Kidney epithelial cell (primary cell): ENCODE data around the gene NSFL1C. TPM values are rescaled to one million over a fixed set of nuclear protein-coding genes. Genes with fewer than 3 reads are reported as not detected.

Source experiments
- DNase-seq: peaks from one replicate; pipeline ENCODE4 v3.0.0-alpha.2; 2010; ENCODE audit warnings: low read depth
- H3K27me3 ChIP-seq: 2 replicates; pipeline ENCODE4 v1.6.0; 2011; ENCODE audit warnings: low read length; ENCODE audit not compliant: control insufficient read depth, insufficient read depth
- H3K36me3 ChIP-seq: 2 replicates; pipeline ENCODE4 v1.5.1; 2011; ENCODE audit warnings: low read length; ENCODE audit not compliant: control insufficient read depth, insufficient read depth
- H3K4me3 ChIP-seq: 2 replicates; pipeline ENCODE4 v1.5.1; 2011; ENCODE audit warnings: low read depth, mild to moderate bottlenecking, control low read depth, low read length
- total RNA-seq: library from RNA; depleted of rRNA; stranded (reverse); fragments of >200 nt; gene quantifications from 2 replicates; pipeline ENCODE4 v1.2.3, GENCODE V29; 2015
- TF ChIP-seq, protein P1 (sequence below): IDR thresholded peaks from 2 replicates; pipeline ENCODE4 v1.5.1; 2011; ENCODE audit warnings: mild to moderate bottlenecking, moderate library complexity, low read length, control low read depth, inconsistent platforms; ENCODE audit not compliant: insufficient read depth, poor library complexity, severe bottlenecking

NSFL1C gene
- total RNA-seq, 1 donor from 2014 or later: 58.9 TPM

- TF ChIP-seq, protein P1, sequence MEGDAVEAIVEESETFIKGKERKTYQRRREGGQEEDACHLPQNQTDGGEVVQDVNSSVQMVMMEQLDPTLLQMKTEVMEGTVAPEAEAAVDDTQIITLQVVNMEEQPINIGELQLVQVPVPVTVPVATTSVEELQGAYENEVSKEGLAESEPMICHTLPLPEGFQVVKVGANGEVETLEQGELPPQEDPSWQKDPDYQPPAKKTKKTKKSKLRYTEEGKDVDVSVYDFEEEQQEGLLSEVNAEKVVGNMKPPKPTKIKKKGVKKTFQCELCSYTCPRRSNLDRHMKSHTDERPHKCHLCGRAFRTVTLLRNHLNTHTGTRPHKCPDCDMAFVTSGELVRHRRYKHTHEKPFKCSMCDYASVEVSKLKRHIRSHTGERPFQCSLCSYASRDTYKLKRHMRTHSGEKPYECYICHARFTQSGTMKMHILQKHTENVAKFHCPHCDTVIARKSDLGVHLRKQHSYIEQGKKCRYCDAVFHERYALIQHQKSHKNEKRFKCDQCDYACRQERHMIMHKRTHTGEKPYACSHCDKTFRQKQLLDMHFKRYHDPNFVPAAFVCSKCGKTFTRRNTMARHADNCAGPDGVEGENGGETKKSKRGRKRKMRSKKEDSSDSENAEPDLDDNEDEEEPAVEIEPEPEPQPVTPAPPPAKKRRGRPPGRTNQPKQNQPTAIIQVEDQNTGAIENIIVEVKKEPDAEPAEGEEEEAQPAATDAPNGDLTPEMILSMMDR: no peak
- Histone ChIP-seq H3K4me3 (no peak overlapping the region), H3K36me3 (peaks cover 1% of the 10 kb centered on the region), H3K27me3 (no peaks in the 10 kb centered on the region)
- DNase-seq: no peak
Observed at GRCh38 chr20:1462001-1462400, 4.6 kb downstream of the NSFL1C start.

- TF ChIP-seq, protein P1: no peak
- Histone ChIP-seq H3K36me3 (peaks cover 3% of the 10 kb centered on the region), H3K27me3 (no peaks in the 10 kb centered on the region), H3K4me3 (no peak overlapping the region)
- no peak for DNase-seq
Observed at GRCh38 chr20:1460275-1460674, 6.4 kb downstream of the NSFL1C start.

DNA sequence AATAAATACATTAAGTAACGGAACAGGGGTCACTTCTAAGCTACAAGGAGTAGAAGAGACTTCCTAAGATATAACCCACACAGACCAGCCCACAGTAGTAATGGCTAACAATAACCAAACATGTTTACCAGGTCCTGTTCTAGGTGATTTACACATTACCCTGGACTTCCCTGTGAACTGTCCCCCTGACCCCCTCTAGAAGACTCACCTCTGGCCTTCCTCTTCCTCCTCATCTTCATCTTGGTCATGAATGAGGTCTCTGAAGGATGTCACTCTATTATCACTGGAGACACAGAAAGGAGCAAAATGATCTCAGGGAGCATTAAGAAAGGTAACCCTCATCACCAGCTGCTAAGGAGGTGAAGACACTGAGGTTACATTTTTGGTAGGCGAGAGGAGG lies 8.7 kb downstream of the NSFL1C start:
- peaks cover 4% of the 10 kb centered on the region for H3K36me3 ChIP-seq
- DNase-seq: no peak
- H3K4me3 ChIP-seq: no peak overlapping the region
- no peaks in the 10 kb centered on the region for H3K27me3 ChIP-seq
- TF ChIP-seq, protein P1: no peak

- H3K4me3 ChIP-seq: no peak overlapping the region
- no peak for DNase-seq
- TF ChIP-seq, protein P1: no peak
- peaks cover 13% of the 10 kb centered on the region for H3K36me3 ChIP-seq
- H3K27me3 ChIP-seq: no peaks in the 10 kb centered on the region
Observed at GRCh38 chr20:1456300-1456699, 10.3 kb downstream of the NSFL1C start.

- peaks cover 14% of the 10 kb centered on the region for H3K36me3 ChIP-seq
- DNase-seq: no peak
- H3K4me3 ChIP-seq: no peak overlapping the region
- TF ChIP-seq, protein P1: no peak
- H3K27me3 ChIP-seq: no peaks in the 10 kb centered on the region
Observed at GRCh38 chr20:1450926-1451491, 15.6 kb downstream of the NSFL1C start.

DNA sequence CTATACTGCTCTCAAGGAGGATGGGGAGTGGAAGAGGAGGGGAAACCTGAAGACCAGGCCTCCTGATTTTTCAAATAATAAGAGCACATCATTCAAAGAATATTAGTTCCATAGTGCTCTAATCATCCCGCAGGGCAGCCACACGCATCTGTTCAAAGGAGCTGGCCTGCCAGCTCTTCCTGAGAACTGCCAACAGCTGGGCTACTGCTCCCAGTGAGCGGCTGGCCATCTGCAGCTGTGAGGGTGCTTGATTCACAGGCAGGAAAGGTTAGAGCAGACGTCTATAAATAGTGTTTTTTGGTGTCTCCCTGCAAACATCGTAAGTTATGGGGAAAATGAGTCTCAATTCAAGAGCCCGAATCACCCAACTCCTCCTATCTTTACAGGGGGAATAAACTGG lies 17.3 kb downstream of the NSFL1C start:
- DNase-seq: no peak
- Histone ChIP-seq H3K36me3 (peaks cover 12% of the 10 kb centered on the region), H3K27me3 (no peaks in the 10 kb centered on the region), H3K4me3 (no peak overlapping the region)
- TF ChIP-seq, protein P1: no peak
